ENCODE data around the gene SMYD3.

SMYD3 gene

DNA sequence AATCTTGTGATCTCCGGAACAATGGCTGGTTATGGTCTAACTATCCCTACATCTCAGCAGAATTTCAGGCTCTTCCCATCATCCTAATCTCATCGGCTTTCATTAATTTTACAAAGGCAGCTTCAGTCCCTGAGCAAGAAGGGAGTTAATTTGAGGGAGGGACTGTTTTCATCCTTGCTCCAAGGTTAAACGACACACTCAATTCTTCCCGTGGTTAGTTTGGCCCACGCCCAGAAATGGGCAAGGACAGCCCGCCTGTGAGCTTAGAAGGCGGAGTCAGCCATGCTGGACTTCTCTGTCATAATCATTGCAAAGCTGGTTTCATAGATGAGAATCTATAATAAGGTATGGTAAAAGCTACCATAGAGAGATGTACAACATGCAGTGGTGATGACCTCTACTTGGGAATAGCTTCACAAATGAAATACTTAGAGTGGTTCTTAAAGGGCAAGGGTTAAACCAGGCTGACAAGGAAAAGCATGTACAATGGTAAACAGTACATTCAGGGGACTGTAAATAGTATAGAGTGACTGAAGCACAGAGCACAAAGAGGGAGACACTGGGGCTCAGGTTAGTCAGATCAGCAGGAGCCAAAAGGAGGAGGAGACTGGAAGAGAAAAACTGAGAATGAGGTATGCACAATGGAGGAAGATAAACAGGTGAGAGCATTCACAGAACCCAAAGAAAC is 108.8 kb downstream of the SMYD3 start:
- no peak overlapping the region for H3K27ac ChIP-seq (ENCODE audit: low read depth, low read length)
- H3K9me3 ChIP-seq (ENCODE audit: control insufficient read depth, insufficient read depth, low read length), result no peaks in the 10 kb centered on the region
- H3K79me2 ChIP-seq (ENCODE audit: control insufficient read depth, low read length), result no peaks in the 10 kb centered on the region
- H3K36me3 ChIP-seq (ENCODE audit: control insufficient read depth, low read length), result no peaks in the 10 kb centered on the region
- H3K4me1 ChIP-seq (ENCODE audit: control insufficient read depth, low read length), result no peaks in the 10 kb centered on the region
- H3F3A ChIP-seq (ENCODE audit: control insufficient read depth, insufficient read depth), result no peaks in the 10 kb centered on the region
- TF ChIP-seq EZH2phosphoT487 (IDR thresholded peaks at IDR 0.05; ENCODE audit: borderline replicate concordance, low read length), result no peak
- TF ChIP-seq, protein P1, sequence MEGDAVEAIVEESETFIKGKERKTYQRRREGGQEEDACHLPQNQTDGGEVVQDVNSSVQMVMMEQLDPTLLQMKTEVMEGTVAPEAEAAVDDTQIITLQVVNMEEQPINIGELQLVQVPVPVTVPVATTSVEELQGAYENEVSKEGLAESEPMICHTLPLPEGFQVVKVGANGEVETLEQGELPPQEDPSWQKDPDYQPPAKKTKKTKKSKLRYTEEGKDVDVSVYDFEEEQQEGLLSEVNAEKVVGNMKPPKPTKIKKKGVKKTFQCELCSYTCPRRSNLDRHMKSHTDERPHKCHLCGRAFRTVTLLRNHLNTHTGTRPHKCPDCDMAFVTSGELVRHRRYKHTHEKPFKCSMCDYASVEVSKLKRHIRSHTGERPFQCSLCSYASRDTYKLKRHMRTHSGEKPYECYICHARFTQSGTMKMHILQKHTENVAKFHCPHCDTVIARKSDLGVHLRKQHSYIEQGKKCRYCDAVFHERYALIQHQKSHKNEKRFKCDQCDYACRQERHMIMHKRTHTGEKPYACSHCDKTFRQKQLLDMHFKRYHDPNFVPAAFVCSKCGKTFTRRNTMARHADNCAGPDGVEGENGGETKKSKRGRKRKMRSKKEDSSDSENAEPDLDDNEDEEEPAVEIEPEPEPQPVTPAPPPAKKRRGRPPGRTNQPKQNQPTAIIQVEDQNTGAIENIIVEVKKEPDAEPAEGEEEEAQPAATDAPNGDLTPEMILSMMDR (IDR thresholded peaks at IDR 0.05; ENCODE audit: low read depth, low read length, poor library complexity, severe bottlenecking), result no peak
- H3K9me2 ChIP-seq (replicated peaks; ENCODE audit: control insufficient read depth, low read length), result no peaks in the 10 kb centered on the region
- H3K4me2 ChIP-seq (ENCODE audit: low read length), result no peak overlapping the region
- 0 out of 2 replicates have a peak, but pooled peaks cover 3% of the 10 kb centered on the region for H4K20me1 ChIP-seq (ENCODE audit: control insufficient read depth, insufficient read depth, low read depth, low read length)
- no peaks in the 10 kb centered on the region for H3K27me3 ChIP-seq (ENCODE audit: control insufficient read depth, low read length)
- no peak overlapping the region for H3K4me3 ChIP-seq (ENCODE audit: low read length)

DNA sequence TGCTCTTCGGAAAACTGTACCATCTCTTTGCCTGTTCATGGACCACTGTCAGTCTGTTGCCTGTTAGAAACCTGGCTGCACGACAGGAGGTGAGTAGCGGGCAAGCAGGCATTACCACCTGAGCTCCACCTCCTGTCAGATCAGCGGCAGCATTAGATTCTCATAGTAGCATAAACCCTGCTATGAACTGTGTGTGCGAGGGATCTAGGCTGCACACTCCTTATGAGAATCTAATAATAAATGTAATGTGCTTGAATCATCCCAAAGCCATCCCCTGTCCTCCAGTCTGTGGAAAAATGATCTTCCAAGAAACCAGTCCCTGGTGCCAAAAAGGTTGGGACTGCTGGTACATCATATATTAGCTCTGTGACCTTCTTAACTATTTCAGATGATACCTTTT is 110.0 kb downstream of the SMYD3 start:
- no peak overlapping the region for H3K4me3 ChIP-seq (ENCODE audit: low read length)
- H3K36me3 ChIP-seq (ENCODE audit: control insufficient read depth, low read length), result no peaks in the 10 kb centered on the region
- TF ChIP-seq, protein P1 (IDR thresholded peaks at IDR 0.05; ENCODE audit: low read depth, low read length, poor library complexity, severe bottlenecking), result no peak
- TF ChIP-seq EZH2phosphoT487 (IDR thresholded peaks at IDR 0.05; ENCODE audit: borderline replicate concordance, low read length), result no peak
- H3K27ac ChIP-seq (ENCODE audit: low read depth, low read length), result no peak overlapping the region
- H3K9me2 ChIP-seq (replicated peaks; ENCODE audit: control insufficient read depth, low read length), result no peaks in the 10 kb centered on the region
- H4K20me1 ChIP-seq (ENCODE audit: control insufficient read depth, insufficient read depth, low read depth, low read length), result 0 out of 2 replicates have a peak, but pooled peaks cover 1% of the 10 kb centered on the region
- H3K4me1 ChIP-seq (ENCODE audit: control insufficient read depth, low read length), result no peaks in the 10 kb centered on the region
- no peak overlapping the region for H3K4me2 ChIP-seq (ENCODE audit: low read length)
- no peaks in the 10 kb centered on the region for H3K79me2 ChIP-seq (ENCODE audit: control insufficient read depth, low read length)
- no peaks in the 10 kb centered on the region for H3K27me3 ChIP-seq (ENCODE audit: control insufficient read depth, low read length)
- H3K9me3 ChIP-seq (ENCODE audit: control insufficient read depth, insufficient read depth, low read length), result no peaks in the 10 kb centered on the region; the same call in 1 of the 2 replicates
- no peaks in the 10 kb centered on the region for H3F3A ChIP-seq (ENCODE audit: control insufficient read depth, insufficient read depth)

DNA sequence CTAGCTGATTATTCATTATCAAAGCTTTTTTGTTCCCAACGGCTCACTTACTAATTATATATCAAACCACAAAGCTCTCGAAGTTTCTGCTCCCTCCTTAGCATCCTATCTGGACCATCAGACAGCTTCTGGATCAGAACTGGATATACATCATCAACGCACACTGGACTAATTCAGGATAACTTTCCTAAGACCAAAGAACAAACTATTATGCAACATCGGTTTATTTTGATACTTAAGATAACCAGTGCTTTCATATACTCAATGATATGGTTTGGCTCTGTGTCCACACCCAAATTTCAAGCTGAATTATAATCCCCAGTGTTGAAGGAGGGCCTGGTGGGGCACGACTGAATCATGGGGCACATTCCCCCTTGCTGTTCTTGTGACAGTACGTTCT is 110.8 kb downstream of the SMYD3 start:
- H4K20me1 ChIP-seq (ENCODE audit: control insufficient read depth, insufficient read depth, low read depth, low read length), result no peaks in the 10 kb centered on the region
- no peaks in the 10 kb centered on the region for H3F3A ChIP-seq (ENCODE audit: control insufficient read depth, insufficient read depth)
- TF ChIP-seq EZH2phosphoT487 (IDR thresholded peaks at IDR 0.05; ENCODE audit: borderline replicate concordance, low read length), result no peak
- TF ChIP-seq, protein P1 (IDR thresholded peaks at IDR 0.05; ENCODE audit: low read depth, low read length, poor library complexity, severe bottlenecking), result no peak
- H3K27ac ChIP-seq (ENCODE audit: low read depth, low read length), result no peak overlapping the region
- H3K27me3 ChIP-seq (ENCODE audit: control insufficient read depth, low read length), result no peaks in the 10 kb centered on the region
- no peaks in the 10 kb centered on the region for H3K36me3 ChIP-seq (ENCODE audit: control insufficient read depth, low read length)
- H3K4me3 ChIP-seq (ENCODE audit: low read length), result no peak overlapping the region
- H3K4me1 ChIP-seq (ENCODE audit: control insufficient read depth, low read length), result no peaks in the 10 kb centered on the region
- no peak overlapping the region for H3K4me2 ChIP-seq (ENCODE audit: low read length)
- no peaks in the 10 kb centered on the region for H3K9me2 ChIP-seq (replicated peaks; ENCODE audit: control insufficient read depth, low read length)
- no peaks in the 10 kb centered on the region for H3K79me2 ChIP-seq (ENCODE audit: control insufficient read depth, low read length)
- H3K9me3 ChIP-seq (ENCODE audit: control insufficient read depth, insufficient read depth, low read length), result peaks cover 5% of the 10 kb centered on the region

Data from DOHH2 (cell line).